ENCODE measurements around the gene CEBPE. TPM values are rescaled to one million over a fixed set of nuclear protein-coding genes. Genes with fewer than 3 reads are reported as not detected.

CEBPE gene
- total RNA-seq (2022; extraction: Qiagen RNA extraction) = not detected in 5 replicates

GRCh38 chr14:23118506-23119362 lies at the start of gene CEBPE:
CEBPE (minus strand) TSS chr14:23119255; CDS start chr14:23119091, 164 bp downstream.

DNA sequence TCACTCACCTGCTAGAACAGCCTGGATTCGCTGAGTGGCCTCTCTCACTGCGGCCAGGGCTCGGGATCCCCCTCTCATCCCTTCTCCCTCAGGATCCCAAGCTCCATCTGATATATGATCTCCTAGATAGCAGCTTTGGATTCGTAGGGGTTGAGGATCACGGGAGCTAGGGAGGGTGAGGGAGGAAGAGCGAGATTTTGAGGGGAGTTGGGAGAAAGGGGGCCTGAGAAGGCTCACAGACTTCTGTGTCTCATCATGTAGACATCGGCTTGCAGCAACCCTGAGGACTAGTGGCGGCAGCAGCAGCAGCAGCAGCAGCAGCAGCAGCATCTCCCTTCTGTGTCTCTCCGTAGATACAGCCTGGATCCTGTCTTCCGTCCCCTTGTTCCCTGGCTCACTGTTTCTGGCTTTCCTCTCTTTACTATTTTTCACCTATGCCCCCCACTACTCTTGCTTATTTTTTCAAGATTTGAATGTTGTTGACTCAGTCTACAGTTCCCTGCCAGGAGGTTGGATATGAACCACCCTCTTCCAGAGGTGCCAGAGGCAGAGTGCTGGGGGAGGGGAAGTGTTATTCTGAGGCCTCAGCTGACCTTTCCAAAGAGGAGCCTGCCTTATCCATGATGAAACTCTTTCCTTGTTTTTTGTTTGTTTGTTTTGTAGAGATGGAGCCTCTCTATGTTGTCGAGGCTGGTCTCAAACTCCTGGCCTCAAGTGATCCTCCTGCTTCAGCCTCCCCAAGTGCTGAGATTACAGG lies 14.3 kb downstream of the CEBPE start, which contains the start of gene CIROP:
Gene CIROP (minus strand): TSS at position 399 of the 757 bp plus-strand sequence. CDS start 69 bp downstream, at position 330.

GRCh38 chr14:23095196-23096108 lies 23.6 kb downstream of the CEBPE start, which contains the start of gene C14orf119:
C14orf119 (plus strand) TSS chr14:23095505; CDS start chr14:23097659, 2,154 bp downstream.

GRCh38 chr14:23094666-23095195 lies 24.3 kb downstream of the CEBPE start, which contains the start of gene ACIN1:
ACIN1 (minus strand) TSS chr14:23095136; CDS start chr14:23095112, 24 bp downstream.

Other genes with a start within 250 kb of the CEBPE start
- gene LRP10, start 247.5 kb downstream of the CEBPE start, total RNA-seq (2022; extraction: Qiagen RNA extraction) = 54.7 to 82.1 TPM (median 77.7 TPM) in 5 replicates
- gene REM2, start 236.0 kb downstream of the CEBPE start, total RNA-seq (2022; extraction: Qiagen RNA extraction) = 0.16 to 0.41 TPM (median 0.39 TPM) in 5 replicates
- 54.9 to 59.6 TPM (median 58.2 TPM) in 5 replicates for gene RBM23, start 200.1 kb downstream of the CEBPE start, total RNA-seq (2022; extraction: Qiagen RNA extraction)
- 101 to 124 TPM (median 113 TPM) in 5 replicates for gene PRMT5, start 189.9 kb downstream of the CEBPE start, total RNA-seq (2022; extraction: Qiagen RNA extraction)
- 31.2 to 34.5 TPM (median 32.6 TPM) in 5 replicates for gene HAUS4, start 162.2 kb downstream of the CEBPE start, total RNA-seq (2022; extraction: Qiagen RNA extraction)
- gene AJUBA, start 136.7 kb downstream of the CEBPE start, total RNA-seq (2022; extraction: Qiagen RNA extraction) = 28.8 to 36.7 TPM (median 33.7 TPM) in 5 replicates
- 2.7 to 3.9 TPM (median 3.6 TPM) in 5 replicates for gene C14orf93, start 109.1 kb downstream of the CEBPE start, total RNA-seq (2022; extraction: Qiagen RNA extraction)
- 285 to 323 TPM (median 302 TPM) in 5 replicates for gene PSMB5, start 84.4 kb downstream of the CEBPE start, total RNA-seq (2022; extraction: Qiagen RNA extraction)
- not detected in 5 replicates for gene PSMB11, start 77.0 kb downstream of the CEBPE start, total RNA-seq (2022; extraction: Qiagen RNA extraction)
- 2.1 to 4.4 TPM (median 3.8 TPM) in 5 replicates for gene CDH24, start 61.7 kb downstream of the CEBPE start, total RNA-seq (2022; extraction: Qiagen RNA extraction)
- gene ACIN1, start 24.1 kb downstream of the CEBPE start, total RNA-seq (2022; extraction: Qiagen RNA extraction) = 80.5 to 104 TPM (median 99.1 TPM) in 5 replicates
- 77.4 to 90.2 TPM (median 85.3 TPM) in 5 replicates for gene C14orf119, start 23.8 kb downstream of the CEBPE start, total RNA-seq (2022; extraction: Qiagen RNA extraction)
- gene CIROP, start 14.3 kb downstream of the CEBPE start, total RNA-seq (2022; extraction: Qiagen RNA extraction) = 0.06 TPM in 1 of 5 replicates, not detected in the others
- gene SLC7A8, start 64.4 kb upstream of the CEBPE start, total RNA-seq (2022; extraction: Qiagen RNA extraction) = 2.1 to 3.2 TPM (median 2.8 TPM) in 5 replicates
- gene RNF212B, start 118.7 kb upstream of the CEBPE start, total RNA-seq (2022; extraction: Qiagen RNA extraction) = not detected in 5 replicates
- 8.0 to 9.6 TPM (median 8.9 TPM) in 5 replicates for gene HOMEZ, start 166.9 kb upstream of the CEBPE start, total RNA-seq (2022; extraction: Qiagen RNA extraction)
- gene PPP1R3E, start 183.6 kb upstream of the CEBPE start, total RNA-seq (2022; extraction: Qiagen RNA extraction) = 3.0 to 4.2 TPM (median 4.2 TPM) in 5 replicates
- gene BCL2L2, start 187.6 kb upstream of the CEBPE start, total RNA-seq (2022; extraction: Qiagen RNA extraction) = 14.5 to 19.0 TPM (median 15.2 TPM) in 5 replicates
- gene PABPN1, start 202.2 kb upstream of the CEBPE start, total RNA-seq (2022; extraction: Qiagen RNA extraction) = 126 to 152 TPM (median 151 TPM) in 5 replicates
- 5.2 to 8.3 TPM (median 6.2 TPM) in 5 replicates for gene SLC22A17, start 233.6 kb upstream of the CEBPE start, total RNA-seq (2022; extraction: Qiagen RNA extraction)
- not detected in 5 replicates for gene EFS, start 245.9 kb upstream of the CEBPE start, total RNA-seq (2022; extraction: Qiagen RNA extraction)